HG03565 (cell line): ENCODE measurements around the gene CRYZL1.
"Not testable (repeated sequence)": the region's sequence is repeated elsewhere in the genome, so short reads cannot be mapped to it uniquely, and the experiment has no call there.

Experiments used
- ATAC-seq: cut with Tn5 transposase; IDR thresholded peaks from one replicate; pipeline ENCODE4 v1.9.1; 2021; ENCODE audit warnings: mild to moderate bottlenecking, moderate library complexity; ENCODE audit not compliant: unreplicated experiment

CRYZL1 gene

GRCh38 chr21:33640697-33641351 is 717 bp downstream of the CRYZL1 start:
- no peak for ATAC-seq

- ATAC-seq, result no peak
These were observed 7.3 kb downstream of the CRYZL1 start for GRCh38 chr21:33634254-33634653.

- not testable (repeated sequence) for ATAC-seq
These were observed 15.4 kb downstream of the CRYZL1 start for GRCh38 chr21:33626151-33626550.

GRCh38 chr21:33622253-33622652 is 19.3 kb downstream of the CRYZL1 start:
- no peak for ATAC-seq

- ATAC-seq, result no peak
These were observed 21.8 kb downstream of the CRYZL1 start for GRCh38 chr21:33619726-33620125.

- ATAC-seq, result no peak
These were observed 23.1 kb downstream of the CRYZL1 start for GRCh38 chr21:33618407-33618806.

- ATAC-seq, result not testable (repeated sequence)
These were observed 24.0 kb downstream of the CRYZL1 start for GRCh38 chr21:33617565-33617964.

- ATAC-seq, result no peak
These were observed 30.4 kb downstream of the CRYZL1 start for GRCh38 chr21:33611006-33611744.

GRCh38 chr21:33608559-33608958 is 33.0 kb downstream of the CRYZL1 start:
- no peak for ATAC-seq

GRCh38 chr21:33598051-33598450 is 43.5 kb downstream of the CRYZL1 start:
- ATAC-seq, result no peak

GRCh38 chr21:33588485-33589335 is 52.8 kb downstream of the CRYZL1 start, which contains the start of gene DONSON:
TSS of gene DONSON (minus strand) at chr21:33588684. CDS start at chr21:33588641, 43 bp downstream.
- ATAC-seq, result peak; percentile 74

GRCh38 chr21:33587792-33588484 is 53.6 kb downstream of the CRYZL1 start:
- peak; percentile 28 for ATAC-seq

GRCh38 chr21:33586927-33587326 is 54.6 kb downstream of the CRYZL1 start:
- no peak for ATAC-seq

GRCh38 chr21:33584455-33584854 is 57.1 kb downstream of the CRYZL1 start:
- no peak for ATAC-seq

- no peak for ATAC-seq
These were observed 62.5 kb downstream of the CRYZL1 start for GRCh38 chr21:33578959-33579542.

- no peak for ATAC-seq
These were observed 63.3 kb downstream of the CRYZL1 start for GRCh38 chr21:33578214-33578613.

- ATAC-seq, result not testable (repeated sequence)
These were observed 64.8 kb downstream of the CRYZL1 start for GRCh38 chr21:33576741-33577141.

GRCh38 chr21:33572350-33572749 is 69.2 kb downstream of the CRYZL1 start:
- no peak for ATAC-seq

GRCh38 chr21:33569991-33570390 is 71.5 kb downstream of the CRYZL1 start:
- no peak for ATAC-seq

GRCh38 chr21:33568448-33568847 is 73.1 kb downstream of the CRYZL1 start:
- no peak for ATAC-seq
